ENCODE data around the gene DOK3. TPM values are rescaled to one million over a fixed set of nuclear protein-coding genes. Genes with fewer than 3 reads are reported as not detected.
"Not testable (repeated sequence)": the region's sequence is repeated elsewhere in the genome, so short reads cannot be mapped to it uniquely, and the experiment has no call there.

DOK3 gene
- total and polyA plus RNA-seq, 10 of the 15 experiments (the other 5 are each of a cell fraction or from before 2014, with no cell fraction given) = 6.6 to 107 (median 52.1) TPM

DNA sequence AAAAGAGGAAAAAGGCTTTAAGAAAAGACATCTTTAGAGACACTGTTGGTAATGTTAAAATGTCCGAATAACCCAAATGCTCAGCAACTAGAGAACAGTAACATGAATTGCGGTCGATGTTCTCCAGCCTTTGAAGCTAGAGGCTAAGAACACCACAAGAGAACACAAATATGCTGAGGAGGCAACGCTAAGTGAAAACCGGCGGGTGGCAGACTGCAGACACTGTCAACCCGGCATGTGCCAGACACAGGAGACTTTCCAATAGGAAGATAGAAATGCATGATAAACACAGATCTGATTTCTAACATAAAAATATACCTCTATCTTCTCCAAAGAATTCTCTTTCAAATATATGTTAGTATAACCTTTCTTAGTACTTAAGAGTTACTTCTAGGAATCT lies 25.5 kb upstream of the DOK3 start:
- POLR2A ChIA-PET = no interaction called here
- no peak for DNase-seq (ENCODE audit: low read depth, low spot score)
- Histone ChIP-seq H3K4me3 (no peak overlapping the region), H3K9me3 (replicated peaks; ENCODE audit: control insufficient read depth, insufficient read depth, low read length) (no peaks in the 10 kb centered on the region), H2AFZ (ENCODE audit: control insufficient read depth, low read depth, low read length) (no peak overlapping the region), H3K27ac (ENCODE audit: control insufficient read depth, insufficient read depth) (no peak overlapping the region), H4K20me1 (ENCODE audit: control insufficient read depth, insufficient read depth) (no peaks in the 10 kb centered on the region), H3K9ac (ENCODE audit: control insufficient read depth, insufficient read depth, low read length) (no peak overlapping the region), H3K27me3 (replicated peaks in 1 of 2; ENCODE audit: control insufficient read depth in 2 of 2, insufficient read depth in 2 of 2, low read length in 1 of 2) (no peaks in the 10 kb centered on the region), H3K79me2 (ENCODE audit: control insufficient read depth, insufficient read depth, low read length) (no peaks in the 10 kb centered on the region), H3K36me3 (ENCODE audit: control insufficient read depth in 2 of 2, insufficient read depth in 2 of 2, low read length in 1 of 2) (peaks cover 14 to 37% of the 10 kb centered on the region in 2 experiments), H3K4me1 (ENCODE audit: control insufficient read depth, insufficient read depth, low read length) (no peaks in the 10 kb centered on the region), H3K4me2 (ENCODE audit: control insufficient read depth, insufficient read depth) (no peak overlapping the region)
- BruUV-seq (replicated peaks) = no TSS peak
- TF ChIP-seq FOS (IDR thresholded peaks at IDR 0.05; ENCODE audit: borderline replicate concordance, extremely low read depth, insufficient read length) (no peak), POLR2AphosphoS5 (IDR thresholded peaks at IDR 0.05; ENCODE audit: low read length) (no peak), RUNX3 (IDR thresholded peaks at IDR 0.05; ENCODE audit: low read length) (no peak), SMAD5 (IDR thresholded peaks at IDR 0.05; ENCODE audit: low read depth) (no peak), SMAD1 (IDR thresholded peaks at IDR 0.05; ENCODE audit: low read depth, partially characterized antibody) (no peak), FOXM1 (IDR thresholded peaks at IDR 0.05; ENCODE audit: low read depth, low read length) (no peak)
- no peak for ATAC-seq
- SMC1A ChIA-PET (ENCODE audit: uncharacterized antibody, unreplicated experiment) = no interaction called here
- FAIRE-seq = no peak
- intact Hi-C loops (cut with micrococcal nuclease; ENCODE audit: unreplicated experiment) = no loop called here
- RAD21 ChIA-PET (ENCODE audit: unreplicated experiment) = no interaction called here
- CTCF ChIA-PET = no interaction called here
- in situ Hi-C loops (cut with MboI) = no loop called here
- WGBS (ENCODE audit: insufficient coverage, insufficient replicate concordance, low lambda C conversion rate, missing lambda C conversion rate) = 98% methylated on average over 7 of the region's 7 CpGs

DNA sequence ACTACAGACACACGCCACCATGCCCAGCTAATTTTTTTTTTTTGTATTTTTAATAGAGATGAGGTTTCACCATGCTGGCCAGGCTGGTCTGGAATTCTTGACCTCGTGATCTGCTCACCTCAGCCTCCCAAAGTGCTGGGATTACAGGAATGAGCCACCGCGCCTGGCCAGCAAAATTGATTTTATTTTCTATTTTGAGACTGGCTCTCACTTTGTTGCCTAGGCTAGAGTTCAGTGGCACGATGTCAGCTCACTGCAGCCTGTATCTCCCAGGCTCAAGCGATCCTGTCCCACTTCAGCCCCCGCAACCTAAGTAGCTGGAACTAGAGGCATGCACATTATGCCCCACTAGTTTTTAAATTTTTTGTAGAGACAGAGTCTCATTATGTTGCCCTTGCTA lies 24.8 kb upstream of the DOK3 start:
- H4K20me1 ChIP-seq (ENCODE audit: control insufficient read depth, insufficient read depth); FAIRE-seq; DNase-seq (ENCODE audit: low read depth, low spot score); H3K4me2 ChIP-seq (ENCODE audit: control insufficient read depth, insufficient read depth); SMC1A ChIA-PET (ENCODE audit: uncharacterized antibody, unreplicated experiment); H3K4me3 ChIP-seq; intact Hi-C loops (cut with micrococcal nuclease; ENCODE audit: unreplicated experiment); BruUV-seq (replicated peaks); CTCF ChIA-PET; H3K9ac ChIP-seq (ENCODE audit: control insufficient read depth, insufficient read depth, low read length); in situ Hi-C loops (cut with MboI); H3K79me2 ChIP-seq (ENCODE audit: control insufficient read depth, insufficient read depth, low read length); H2AFZ ChIP-seq (ENCODE audit: control insufficient read depth, low read depth, low read length); H3K27me3 ChIP-seq (replicated peaks in 1 of 2; ENCODE audit: control insufficient read depth in 2 of 2, insufficient read depth in 2 of 2, low read length in 1 of 2); H3K4me1 ChIP-seq (ENCODE audit: control insufficient read depth, insufficient read depth, low read length); ATAC-seq; H3K9me3 ChIP-seq (replicated peaks; ENCODE audit: control insufficient read depth, insufficient read depth, low read length); H3K27ac ChIP-seq (ENCODE audit: control insufficient read depth, insufficient read depth): not testable (repeated sequence)
- WGBS (ENCODE audit: insufficient coverage, insufficient replicate concordance, low lambda C conversion rate, missing lambda C conversion rate) = 98% methylated on average over 7 of the region's 7 CpGs
- RAD21 ChIA-PET (ENCODE audit: unreplicated experiment) = interaction anchor here (0.9 kb wide), 1 partner anchor 15 kb away, joined by 3 read pairs; no protein-coding TSS in a partner anchor
- H3K36me3 ChIP-seq (ENCODE audit: control insufficient read depth in 2 of 2, insufficient read depth in 2 of 2, low read length in 1 of 2) = peaks cover 14 to 37% of the 10 kb centered on the region in 2 experiments
- POLR2A ChIA-PET = interaction anchor here (0.7 kb wide), 1 partner anchor 233 kb away, joined by 3 read pairs; no protein-coding TSS in a partner anchor

Data from GM12878 (cell line).